ENCODE data around the gene MRPL40. TPM values are rescaled to one million over a fixed set of nuclear protein-coding genes. Genes with fewer than 3 reads are reported as not detected.

The MRPL40 gene
- total and polyA plus RNA-seq, 10 of the 15 experiments (the other 5 are each of a cell fraction or from before 2014, with no cell fraction given) = 41.2 to 207 (median 69.1) TPM

- TF ChIP-seq BCLAF1 (IDR thresholded peaks at IDR 0.05) = no peak
Measured at GRCh38 chr22:19422440-19423301, 9.7 kb upstream of the MRPL40 start (continued).

GRCh38 chr22:19424186-19424500 lies 8.2 kb upstream of the MRPL40 start:
- FAIRE-seq (no peak), DNase-seq (ENCODE audit: low read depth, low spot score) (no peak), ATAC-seq (no peak)
- Histone ChIP-seq H3K36me3 (ENCODE audit: control insufficient read depth in 2 of 2, insufficient read depth in 2 of 2, low read length in 1 of 2) (peaks cover 0 to 11% of the 10 kb centered on the region in 2 experiments; a peak in 1 of 4 replicates), H3K4me1 (ENCODE audit: control insufficient read depth, insufficient read depth, low read length) (peaks cover 10% of the 10 kb centered on the region), H3K27ac (ENCODE audit: control insufficient read depth, insufficient read depth) (no peak overlapping the region), H3K27me3 (replicated peaks in 1 of 2; ENCODE audit: control insufficient read depth in 2 of 2, insufficient read depth in 2 of 2, low read length in 1 of 2) (no peaks in the 10 kb centered on the region), H3K79me2 (ENCODE audit: control insufficient read depth, insufficient read depth, low read length) (peaks cover 80% of the 10 kb centered on the region), H4K20me1 (ENCODE audit: control insufficient read depth, insufficient read depth) (no peaks in the 10 kb centered on the region; the same call in 1 of the 2 replicates), H3K4me3 (no peak overlapping the region), H3K4me2 (ENCODE audit: control insufficient read depth, insufficient read depth) (no peak overlapping the region), H3K9me3 (replicated peaks; ENCODE audit: control insufficient read depth, insufficient read depth, low read length) (no peaks in the 10 kb centered on the region), H3K9ac (ENCODE audit: control insufficient read depth, insufficient read depth, low read length) (no peak overlapping the region), H2AFZ (ENCODE audit: control insufficient read depth, low read depth, low read length) (no peak overlapping the region)
- 83% methylated on average over 3 of the region's 3 CpGs for WGBS (ENCODE audit: insufficient coverage, insufficient replicate concordance, low lambda C conversion rate, missing lambda C conversion rate)
- ChIA-PET POLR2A (no interaction called here), RAD21 (ENCODE audit: unreplicated experiment) (no interaction called here), SMC1A (ENCODE audit: uncharacterized antibody, unreplicated experiment) (interaction anchor here (0.7 kb wide), 1 partner anchor 268 kb away, joined by 3 read pairs; no protein-coding TSS in a partner anchor), CTCF (no interaction called here)
- TF ChIP-seq, protein P1, sequence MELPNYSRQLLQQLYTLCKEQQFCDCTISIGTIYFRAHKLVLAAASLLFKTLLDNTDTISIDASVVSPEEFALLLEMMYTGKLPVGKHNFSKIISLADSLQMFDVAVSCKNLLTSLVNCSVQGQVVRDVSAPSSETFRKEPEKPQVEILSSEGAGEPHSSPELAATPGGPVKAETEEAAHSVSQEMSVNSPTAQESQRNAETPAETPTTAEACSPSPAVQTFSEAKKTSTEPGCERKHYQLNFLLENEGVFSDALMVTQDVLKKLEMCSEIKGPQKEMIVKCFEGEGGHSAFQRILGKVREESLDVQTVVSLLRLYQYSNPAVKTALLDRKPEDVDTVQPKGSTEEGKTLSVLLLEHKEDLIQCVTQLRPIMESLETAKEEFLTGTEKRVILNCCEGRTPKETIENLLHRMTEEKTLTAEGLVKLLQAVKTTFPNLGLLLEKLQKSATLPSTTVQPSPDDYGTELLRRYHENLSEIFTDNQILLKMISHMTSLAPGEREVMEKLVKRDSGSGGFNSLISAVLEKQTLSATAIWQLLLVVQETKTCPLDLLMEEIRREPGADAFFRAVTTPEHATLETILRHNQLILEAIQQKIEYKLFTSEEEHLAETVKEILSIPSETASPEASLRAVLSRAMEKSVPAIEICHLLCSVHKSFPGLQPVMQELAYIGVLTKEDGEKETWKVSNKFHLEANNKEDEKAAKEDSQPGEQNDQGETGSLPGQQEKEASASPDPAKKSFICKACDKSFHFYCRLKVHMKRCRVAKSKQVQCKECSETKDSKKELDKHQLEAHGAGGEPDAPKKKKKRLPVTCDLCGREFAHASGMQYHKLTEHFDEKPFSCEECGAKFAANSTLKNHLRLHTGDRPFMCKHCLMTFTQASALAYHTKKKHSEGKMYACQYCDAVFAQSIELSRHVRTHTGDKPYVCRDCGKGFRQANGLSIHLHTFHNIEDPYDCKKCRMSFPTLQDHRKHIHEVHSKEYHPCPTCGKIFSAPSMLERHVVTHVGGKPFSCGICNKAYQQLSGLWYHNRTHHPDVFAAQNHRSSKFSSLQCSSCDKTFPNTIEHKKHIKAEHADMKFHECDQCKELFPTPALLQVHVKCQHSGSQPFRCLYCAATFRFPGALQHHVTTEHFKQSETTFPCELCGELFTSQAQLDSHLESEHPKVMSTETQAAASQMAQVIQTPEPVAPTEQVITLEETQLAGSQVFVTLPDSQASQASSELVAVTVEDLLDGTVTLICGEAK (IDR thresholded peaks at IDR 0.05; ENCODE audit: borderline replicate concordance) = no peak
- TF ChIP-seq, protein P2, sequence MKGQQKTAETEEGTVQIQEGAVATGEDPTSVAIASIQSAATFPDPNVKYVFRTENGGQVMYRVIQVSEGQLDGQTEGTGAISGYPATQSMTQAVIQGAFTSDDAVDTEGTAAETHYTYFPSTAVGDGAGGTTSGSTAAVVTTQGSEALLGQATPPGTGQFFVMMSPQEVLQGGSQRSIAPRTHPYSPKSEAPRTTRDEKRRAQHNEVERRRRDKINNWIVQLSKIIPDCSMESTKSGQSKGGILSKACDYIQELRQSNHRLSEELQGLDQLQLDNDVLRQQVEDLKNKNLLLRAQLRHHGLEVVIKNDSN (IDR thresholded peaks at IDR 0.05; ENCODE audit: borderline replicate concordance, extremely low read length, insufficient read depth, low read depth, low read length) = peak; percentile 7
- TF ChIP-seq NFYB (IDR thresholded peaks at IDR 0.05; ENCODE audit: insufficient read depth, low read depth, low read length) = peak; percentile 47
- intact Hi-C loops (cut with micrococcal nuclease; ENCODE audit: unreplicated experiment) (loop anchor here (10.0 kb wide), 1 partner anchor 129 kb away; the partner anchor contains the start of gene CLTCL1), in situ Hi-C loops (cut with MboI) (no loop called here)
- no TSS peak for BruUV-seq (replicated peaks)
